ENCODE results near the gene SURF4. TPM values are rescaled to one million over a fixed set of nuclear protein-coding genes. Genes with fewer than 3 reads are reported as not detected.
"Not testable (repeated sequence)": the region's sequence is repeated elsewhere in the genome, so short reads cannot be mapped to it uniquely, and the experiment has no call there.

Gene SURF4
- total RNA-seq, 1 experiment from 2014 or later: 477 TPM

- no peak for DNase-seq (ENCODE audit: low read depth)
Measured at GRCh38 chr9:133397895-133398294, 22.0 kb upstream of the SURF4 start.

GRCh38 chr9:133397370-133397769 is 21.5 kb upstream of the SURF4 start:
- no peak for DNase-seq (ENCODE audit: low read depth)

GRCh38 chr9:133396952-133397351 is 21.1 kb upstream of the SURF4 start:
- peak; percentile 50 for DNase-seq (ENCODE audit: low read depth)

GRCh38 chr9:133394687-133395271 is 18.9 kb upstream of the SURF4 start:
- DNase-seq (ENCODE audit: low read depth): no peak

GRCh38 chr9:133393399-133393798 is 17.5 kb upstream of the SURF4 start:
- no peak for DNase-seq (ENCODE audit: low read depth)

GRCh38 chr9:133392308-133392707 is 16.4 kb upstream of the SURF4 start:
- not testable (repeated sequence) for DNase-seq (ENCODE audit: low read depth)

GRCh38 chr9:133391449-133391848 is 15.6 kb upstream of the SURF4 start:
- DNase-seq (ENCODE audit: low read depth): not testable (repeated sequence)

- no peak for DNase-seq (ENCODE audit: low read depth)
Measured at GRCh38 chr9:133390713-133391112, 14.9 kb upstream of the SURF4 start.

- no peak for DNase-seq (ENCODE audit: low read depth)
Measured at GRCh38 chr9:133389562-133389961, 13.7 kb upstream of the SURF4 start.

- DNase-seq (ENCODE audit: low read depth): no peak
Measured at GRCh38 chr9:133389025-133389557, 13.2 kb upstream of the SURF4 start.

GRCh38 chr9:133387680-133388079 is 11.8 kb upstream of the SURF4 start:
- DNase-seq (ENCODE audit: low read depth): no peak

- DNase-seq (ENCODE audit: low read depth): no peak
Measured at GRCh38 chr9:133386338-133386737, 10.5 kb upstream of the SURF4 start.

GRCh38 chr9:133385452-133385851 is 9.6 kb upstream of the SURF4 start:
- DNase-seq (ENCODE audit: low read depth): no peak

GRCh38 chr9:133384736-133385321 is 9.0 kb upstream of the SURF4 start:
- no peak for DNase-seq (ENCODE audit: low read depth)

GRCh38 chr9:133383438-133383837 is 7.6 kb upstream of the SURF4 start:
- DNase-seq (ENCODE audit: low read depth): no peak

- no peak for DNase-seq (ENCODE audit: low read depth)
Measured at GRCh38 chr9:133382507-133383141, 6.8 kb upstream of the SURF4 start.

GRCh38 chr9:133380734-133381133 is 4.9 kb upstream of the SURF4 start:
- no peak for DNase-seq (ENCODE audit: low read depth)

GRCh38 chr9:133379153-133380086 is 3.6 kb upstream of the SURF4 start:
- no peak for DNase-seq (ENCODE audit: low read depth)

GRCh38 chr9:133378408-133378962 is 2.6 kb upstream of the SURF4 start:
- no peak for DNase-seq (ENCODE audit: low read depth)

GRCh38 chr9:133377721-133378216 is 1.9 kb upstream of the SURF4 start:
- DNase-seq (ENCODE audit: low read depth): peak; percentile 39

- DNase-seq (ENCODE audit: low read depth): not testable (repeated sequence)
Measured at GRCh38 chr9:133377280-133377679, 1.4 kb upstream of the SURF4 start.
